GM12873 (cell line): Measurements from ENCODE around the gene C14orf119.

ENCODE experiments used
- CTCF ChIP-seq: IDR thresholded peaks from 2 replicates; pipeline ENCODE4 v1.5.1; 2012; ENCODE audit warnings: low read depth, mild to moderate bottlenecking, moderate library complexity, low read length, control low read depth; ENCODE audit not compliant: insufficient read depth; ENCODE audit errors: missing control alignments

The C14orf119 gene

GRCh38 chr14:23056956-23057756 lies 38.1 kb upstream of the C14orf119 start, which contains the start of gene CDH24:
Gene CDH24, minus strand, starts transcription at chr14:23057520. Its CDS starts 1,787 bp downstream, at chr14:23055733.
- no peak for TF ChIP-seq CTCF

- TF ChIP-seq CTCF, result peak; percentile 96
These were observed 37.3 kb upstream of the C14orf119 start for GRCh38 chr14:23057757-23058653.

GRCh38 chr14:23058654-23059504 lies 36.4 kb upstream of the C14orf119 start:
- TF ChIP-seq CTCF, result no peak

GRCh38 chr14:23060536-23061260 lies 34.6 kb upstream of the C14orf119 start:
- TF ChIP-seq CTCF, result no peak

- no peak for TF ChIP-seq CTCF
These were observed 33.3 kb upstream of the C14orf119 start for GRCh38 chr14:23062002-23062401.

GRCh38 chr14:23063601-23064000 lies 31.7 kb upstream of the C14orf119 start:
- TF ChIP-seq CTCF, result no peak
